NCI-H128 (cell line): ENCODE measurements around the gene CALHM2.
"Not testable (repeated sequence)": the region's sequence is repeated elsewhere in the genome, so short reads cannot be mapped to it uniquely, and the experiment has no call there.

Experiments used
- DNase-seq: peaks from one replicate; lab custom pipeline; 2025; ENCODE audit not compliant: unreplicated experiment; lab: John Stamatoyannopoulos, UW

The CALHM2 gene

GRCh38 chr10:103451831-103452505, at the start of gene CALHM2:
TSS of gene CALHM2 (minus strand) at chr10:103452370. CDS start at chr10:103449941, 2,429 bp downstream.
- no peak for DNase-seq

- no peak for DNase-seq
These were observed 49.0 kb upstream of the CALHM2 start for GRCh38 chr10:103501186-103501585.

- no peak for DNase-seq
These were observed 48.3 kb upstream of the CALHM2 start for GRCh38 chr10:103500481-103500880.

GRCh38 chr10:103499881-103500280, 47.7 kb upstream of the CALHM2 start:
- no peak for DNase-seq

- no peak for DNase-seq
These were observed 46.9 kb upstream of the CALHM2 start for GRCh38 chr10:103498936-103499638.

GRCh38 chr10:103497161-103497915, 45.2 kb upstream of the CALHM2 start:
- DNase-seq, result no peak

- DNase-seq, result no peak
These were observed 43.2 kb upstream of the CALHM2 start for GRCh38 chr10:103495321-103495720.

- DNase-seq, result no peak
These were observed 42.0 kb upstream of the CALHM2 start for GRCh38 chr10:103493916-103494877.

- DNase-seq, result no peak
These were observed 41.3 kb upstream of the CALHM2 start, which contains the start of gene NEURL1 for GRCh38 chr10:103493362-103493915. TSS of gene NEURL1 (plus strand) at chr10:103493705. CDS start at chr10:103494388, 683 bp downstream.

GRCh38 chr10:103492655-103493261, 40.6 kb upstream of the CALHM2 start:
- DNase-seq, result no peak

GRCh38 chr10:103491729-103492364, 39.7 kb upstream of the CALHM2 start:
- DNase-seq, result no peak

- no peak for DNase-seq
These were observed 38.8 kb upstream of the CALHM2 start for GRCh38 chr10:103490986-103491314.

GRCh38 chr10:103487410-103487708, 35.2 kb upstream of the CALHM2 start:
- DNase-seq, result no peak

- DNase-seq, result not testable (repeated sequence)
These were observed 34.7 kb upstream of the CALHM2 start for GRCh38 chr10:103486635-103487409.

GRCh38 chr10:103481974-103482531, 29.9 kb upstream of the CALHM2 start:
- DNase-seq, result no peak

GRCh38 chr10:103480521-103480920, 28.4 kb upstream of the CALHM2 start:
- DNase-seq, result no peak

- DNase-seq, result no peak
These were observed 27.0 kb upstream of the CALHM2 start, which contains the start of gene CALHM3 for GRCh38 chr10:103479135-103479534. TSS of gene CALHM3 (minus strand) at chr10:103479240. CDS start at chr10:103479032, 208 bp downstream.

- no peak for DNase-seq
These were observed 26.5 kb upstream of the CALHM2 start for GRCh38 chr10:103478671-103479070.
